HCT116 (cell line): ENCODE data around the gene RPL3. TPM values are rescaled to one million over a fixed set of nuclear protein-coding genes. Genes with fewer than 3 reads are reported as not detected.
A peak's percentile ranks its signal among the peaks of the same experiment; 100 is the strongest.

Experiments
- ATAC-seq: fragments of 200-7000 bp; cut with Tn5 transposase; 2 replicates; pipeline ENCODE4 v1.9.1; 2020; ENCODE audit warnings: mild to moderate bottlenecking, moderate library complexity
- BruUV-seq: library from RNA; stranded (reverse); fragments of 400-500 nt; replicated peaks from 2 replicates; lab custom pipeline; 2021; lab: Mats Ljungman, UMichigan
- CTCF ChIA-PET: fragments of 300-600 bp; sonication (Branson Sonifier 250); formaldehyde crosslinking; loops from one replicate; lab custom pipeline; 2021; ENCODE audit warnings: antibody characterized with exemption; lab: Charles Lee
- POLR2A ChIA-PET: fragments of 300-600, 350-600 bp; sonication (Branson Sonifier 250); formaldehyde crosslinking; loops from one replicate; lab custom pipeline; 2021; ENCODE audit warnings: antibody characterized with exemption; lab: Charles Lee
- RAD21 ChIA-PET, 2 experiments: fragments of 300-600 bp; sonication (Branson Sonifier 250); formaldehyde crosslinking; loops; one replicate each; lab custom pipeline; 2023; ENCODE audit warnings: low total read pairs in 2 of 2; ENCODE audit not compliant: uncharacterized antibody in 2 of 2, unreplicated experiment in 2 of 2, low non-redundant PET in 1 of 2; lab: Charles Lee
- DNase-seq: peaks from one replicate; pipeline ENCODE4 v3.0.0-alpha.2; 2010; ENCODE audit warnings: low read depth, low spot score
- H2AFZ ChIP-seq: fragments of 200-600 bp; shearing (Covaris generic), sonication (generic); 2 replicates; pipeline ENCODE4 v1.6.1; 2017; ENCODE audit warnings: low read depth, mixed run types, mixed read lengths, antibody characterized with exemption, low read length; ENCODE audit not compliant: poor library complexity, severe bottlenecking
- H3K27ac ChIP-seq: 2 replicates; pipeline ENCODE4 v1.5.1; 2012; ENCODE audit warnings: low read depth, low read length
- H3K27me3 ChIP-seq: fragments of 200-600 bp; sonication (generic); 2 replicates; pipeline ENCODE4 v1.6.1; 2016; ENCODE audit warnings: mixed run types, low read length, mixed read lengths; ENCODE audit not compliant: insufficient read depth
- H3K36me3 ChIP-seq, 2 experiments: fragments of 200-500 bp in 1 of 2; fragments of 200-600 bp in 1 of 2; sonication (Bioruptor generic) in 1 of 2; sonication (generic) in 1 of 2; 2 replicates each; pipeline versions ENCODE4 v1.5.1 to v1.6.1; 2014 to 2016; ENCODE audit warnings: low read length in 2 of 2, inconsistent platforms in 1 of 2, mixed read lengths in 1 of 2, mixed run types in 1 of 2; ENCODE audit not compliant: insufficient read depth in 2 of 2, control insufficient read depth in 1 of 2
- H3K4me1 ChIP-seq, 2 experiments: fragments of 200-600 bp in 1 of 2; sonication (generic) in 1 of 2; 2 replicates each; pipeline versions ENCODE4 v1.5.1 to v1.6.1; 2012 to 2017; ENCODE audit warnings: low read length in 2 of 2, inconsistent platforms in 1 of 2, mild to moderate bottlenecking in 1 of 2, mixed read lengths in 1 of 2, mixed run types in 1 of 2, moderate library complexity in 1 of 2; ENCODE audit not compliant: insufficient read depth in 2 of 2, control insufficient read depth in 1 of 2
- H3K4me2 ChIP-seq: fragments of 200-600 bp; sonication (generic); 2 replicates; pipeline ENCODE4 v1.6.1; 2017; ENCODE audit warnings: mixed run types, low read length, mixed read lengths
- H3K4me3 ChIP-seq, 2 experiments: fragments of 200-600 bp in 1 of 2; sonication (generic) in 1 of 2; replicated peaks in 1 of 2; 2 replicates each; pipeline ENCODE4 v1.5.1; 2011 to 2016; ENCODE audit warnings: low read length in 2 of 2, control low read depth in 1 of 2, low read depth in 1 of 2, mild to moderate bottlenecking in 1 of 2, mixed read lengths in 1 of 2, mixed run types in 1 of 2
- H3K79me2 ChIP-seq: fragments of 200-600 bp; sonication (generic); 2 replicates; pipeline ENCODE4 v1.6.1; 2017; ENCODE audit warnings: mild to moderate bottlenecking, mixed run types, low read length, moderate library complexity, mixed read lengths; ENCODE audit not compliant: insufficient read depth
- H3K9ac ChIP-seq: fragments of 200-600 bp; sonication (generic); 2 replicates; pipeline ENCODE4 v1.6.1; 2016; ENCODE audit warnings: low read length, mixed read lengths
- H3K9me2 ChIP-seq: fragments of 200-600 bp; sonication (generic), shearing (Covaris generic); 2 replicates; pipeline ENCODE4 v1.6.1; 2017; ENCODE audit warnings: mixed run types, mild to moderate bottlenecking, moderate library complexity; ENCODE audit not compliant: insufficient read depth
- H3K9me3 ChIP-seq, 2 experiments: fragments of 200-500 bp in 1 of 2; fragments of 200-600 bp in 1 of 2; sonication (Bioruptor generic) in 1 of 2; sonication (generic) in 1 of 2; 2 replicates each; pipeline ENCODE4 v1.6.1; 2014 to 2017; ENCODE audit warnings: low read length in 2 of 2, mixed read lengths in 2 of 2, inconsistent platforms in 1 of 2, low read depth in 1 of 2, mild to moderate bottlenecking in 1 of 2, mixed run types in 1 of 2, moderate library complexity in 1 of 2; ENCODE audit not compliant: control insufficient read depth in 1 of 2, insufficient read depth in 1 of 2
- H4K20me1 ChIP-seq: fragments of 200-600 bp; sonication (generic), shearing (Covaris generic); 2 replicates; pipeline ENCODE4 v1.6.1; 2017; ENCODE audit warnings: mixed run types, mild to moderate bottlenecking, moderate library complexity; ENCODE audit not compliant: insufficient read depth
- EGR1 ChIP-seq: IDR thresholded peaks from 2 replicates; pipeline ENCODE4 v1.6.1; 2012; ENCODE audit warnings: low read depth
- EZH2 ChIP-seq: fragments of 200-600 bp; sonication (generic); IDR thresholded peaks from 2 replicates; pipeline ENCODE4 v1.6.1; 2017; ENCODE audit warnings: antibody characterized with exemption, mixed run types
- POLR2AphosphoS5 ChIP-seq: IDR thresholded peaks from 2 replicates; pipeline ENCODE4 v1.6.1; 2011; ENCODE audit warnings: mild to moderate bottlenecking, low read depth, low read length, moderate library complexity
- SRF ChIP-seq: IDR thresholded peaks from 2 replicates; pipeline ENCODE4 v1.6.1; 2012; ENCODE audit warnings: low read depth
- TCF7L2 ChIP-seq: IDR thresholded peaks from 2 replicates; pipeline ENCODE4 v1.7.0; 2011; ENCODE audit warnings: borderline replicate concordance, inconsistent platforms; ENCODE audit not compliant: insufficient read depth, insufficient read length; ENCODE audit errors: extremely low read depth
- intact Hi-C: fragments of 100-400 bp; cut with micrococcal nuclease; formaldehyde crosslinking; loops from 2 replicates; pipeline ENCODE4 v1.10.0; 2022
- total RNA-seq: library from RNA; stranded (reverse); gene quantifications from one replicate; pipeline ENCODE4 v1.2.1, GENCODE V29; 2021; ENCODE audit not compliant: unreplicated experiment
- TF ChIP-seq, protein P1 (sequence below): IDR thresholded peaks from 2 replicates; pipeline ENCODE4 v1.6.1; 2012
- TF ChIP-seq, protein P2 (sequence below): IDR thresholded peaks from 2 replicates; pipeline ENCODE4 v1.6.1; 2011; ENCODE audit warnings: mild to moderate bottlenecking, low read length, moderate library complexity; ENCODE audit not compliant: insufficient replicate concordance; ENCODE audit errors: extremely low read depth

Gene RPL3
- total RNA-seq, 1 experiment from 2014 or later: 2,966 TPM

DNA sequence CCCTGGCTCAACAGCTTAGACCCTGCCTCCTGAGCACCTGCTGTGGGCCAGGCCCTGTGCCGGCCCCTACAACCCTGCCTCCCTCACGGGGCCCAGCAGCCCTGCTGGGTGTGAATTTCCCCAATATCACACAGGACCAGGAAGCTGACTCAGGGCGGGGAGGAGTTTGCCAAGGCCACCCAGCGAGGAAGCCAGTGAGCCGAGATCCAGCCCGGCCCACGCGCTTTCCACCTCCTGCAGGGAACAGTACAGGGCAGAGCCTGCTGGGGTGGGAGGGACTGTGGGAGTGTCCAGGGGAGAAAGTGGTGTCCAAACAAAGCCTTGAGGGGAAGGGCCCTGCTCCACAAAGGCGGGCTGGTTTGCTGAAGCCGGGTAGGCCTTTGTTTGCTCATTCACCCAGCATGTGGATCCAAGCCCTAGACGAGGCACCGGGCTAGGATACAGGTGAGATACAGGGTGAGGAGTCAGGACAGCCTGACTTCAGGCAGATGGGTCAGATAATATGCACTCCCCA is 26.8 kb downstream of the RPL3 start (continued):
- TF ChIP-seq SRF (no peak), EGR1 (no peak)
- TF ChIP-seq, protein P1, sequence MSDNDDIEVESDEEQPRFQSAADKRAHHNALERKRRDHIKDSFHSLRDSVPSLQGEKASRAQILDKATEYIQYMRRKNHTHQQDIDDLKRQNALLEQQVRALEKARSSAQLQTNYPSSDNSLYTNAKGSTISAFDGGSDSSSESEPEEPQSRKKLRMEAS: no peak

DNA sequence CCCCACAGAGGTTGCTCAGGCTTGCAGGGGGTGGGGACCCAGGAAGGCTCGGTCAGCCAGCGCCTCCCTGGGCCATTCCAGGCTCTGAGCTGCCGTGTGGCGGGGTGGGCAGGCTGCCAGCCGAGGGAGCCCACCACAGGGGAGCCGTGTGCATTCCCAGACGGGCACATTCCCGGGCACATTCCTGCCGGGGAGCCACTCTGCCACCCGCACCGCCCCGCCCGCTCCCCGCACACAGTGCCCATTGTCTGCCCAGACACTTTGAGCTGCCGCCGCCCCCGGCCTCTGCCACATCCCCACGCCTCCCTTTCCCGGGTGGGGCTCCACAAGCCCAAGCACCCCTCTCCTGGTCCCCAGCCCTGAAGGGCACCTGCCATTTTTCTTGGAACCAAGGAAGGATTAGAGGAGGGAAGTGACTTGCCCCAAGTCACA is 27.4 kb downstream of the RPL3 start:
- POLR2A ChIA-PET: interaction anchor here (1.0 to 3.3 kb wide), 7 partner anchors 15 to 140 kb away, joined by 3 to 20 read pairs (median 4); partner anchors contain the start of genes CBX7, PDGFB and RPL3
- no peaks in the 10 kb centered on the region for H4K20me1 ChIP-seq
- no peaks in the 10 kb centered on the region for H3K27me3 ChIP-seq
- CTCF ChIA-PET: interaction anchor here (1.1 to 2.7 kb wide), 4 partner anchors 11 to 523 kb away, joined by 3 to 11 read pairs (median 3); no protein-coding TSS in a partner anchor
- H3K9me2 ChIP-seq: no peaks in the 10 kb centered on the region
- H3K4me2 ChIP-seq: peak overlapping the region; percentile 87
- H3K27ac ChIP-seq: peak overlapping the region; percentile 98
- no peaks in the 10 kb centered on the region for H3K36me3 ChIP-seq
- H3K9ac ChIP-seq: peak overlapping the region; percentile 67
- peak overlapping the region; percentile 18 to 41 for H3K4me3 ChIP-seq
- H3K79me2 ChIP-seq: no peaks in the 10 kb centered on the region
- peaks cover 57 to 91% of the 10 kb centered on the region in 2 experiments for H3K4me1 ChIP-seq
- TF ChIP-seq POLR2AphosphoS5 (no peak), TCF7L2 (peak; percentile 82), EZH2 (no peak)
- TF ChIP-seq, protein P2, sequence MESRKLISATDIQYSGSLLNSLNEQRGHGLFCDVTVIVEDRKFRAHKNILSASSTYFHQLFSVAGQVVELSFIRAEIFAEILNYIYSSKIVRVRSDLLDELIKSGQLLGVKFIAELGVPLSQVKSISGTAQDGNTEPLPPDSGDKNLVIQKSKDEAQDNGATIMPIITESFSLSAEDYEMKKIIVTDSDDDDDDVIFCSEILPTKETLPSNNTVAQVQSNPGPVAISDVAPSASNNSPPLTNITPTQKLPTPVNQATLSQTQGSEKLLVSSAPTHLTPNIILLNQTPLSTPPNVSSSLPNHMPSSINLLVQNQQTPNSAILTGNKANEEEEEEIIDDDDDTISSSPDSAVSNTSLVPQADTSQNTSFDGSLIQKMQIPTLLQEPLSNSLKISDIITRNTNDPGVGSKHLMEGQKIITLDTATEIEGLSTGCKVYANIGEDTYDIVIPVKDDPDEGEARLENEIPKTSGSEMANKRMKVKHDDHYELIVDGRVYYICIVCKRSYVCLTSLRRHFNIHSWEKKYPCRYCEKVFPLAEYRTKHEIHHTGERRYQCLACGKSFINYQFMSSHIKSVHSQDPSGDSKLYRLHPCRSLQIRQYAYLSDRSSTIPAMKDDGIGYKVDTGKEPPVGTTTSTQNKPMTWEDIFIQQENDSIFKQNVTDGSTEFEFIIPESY: no peak
- TF ChIP-seq, all 23 proteins: peak for 1
- RAD21 ChIA-PET: interaction anchor here (0.7 to 2.5 kb wide), 5 partner anchors 17 to 77 kb away, joined by 3 to 5 read pairs (median 4); no protein-coding TSS in a partner anchor
- ATAC-seq: peak; percentile 54
- intact Hi-C loops: loop anchor here (5.0 kb wide), 2 partner anchors 50 to 120 kb away; partner anchors contain the start of gene PDGFB
- Histone ChIP-seq H3K9me3 (no peaks in the 10 kb centered on the region), H2AFZ (no peak overlapping the region)
- DNase-seq: no peak
- BruUV-seq: TSS peak; percentile 88
